PC-3 (cell line): ENCODE results near the gene PCDHA7. TPM values are rescaled to one million over a fixed set of nuclear protein-coding genes. Genes with fewer than 3 reads are reported as not detected.

Source experiments
- ATAC-seq: fragments of 200-7000 bp; cut with Tn5 transposase; 2 replicates; pipeline ENCODE4 v1.9.1; 2020; ENCODE audit warnings: mild to moderate bottlenecking, moderate library complexity
- BruUV-seq: library from RNA; stranded (reverse); fragments of 400-500 nt; replicated peaks from 2 replicates; lab custom pipeline; 2021; lab: Mats Ljungman, UMichigan
- CTCF ChIA-PET: fragments of 300-600 bp; sonication (Branson Sonifier 250); formaldehyde crosslinking; loops from one replicate; lab custom pipeline; 2022; ENCODE audit warnings: antibody characterized with exemption; lab: Charles Lee
- POLR2A ChIA-PET: fragments of 300-600 bp; sonication (Branson Sonifier 250); formaldehyde crosslinking; loops from one replicate; lab custom pipeline; 2022; ENCODE audit warnings: antibody characterized with exemption; ENCODE audit not compliant: unreplicated experiment; lab: Charles Lee
- DNase-seq: peaks from one replicate; pipeline ENCODE4 v3.0.0-alpha.2; 2015
- H2AFZ ChIP-seq: fragments of 300-600 bp; sonication (generic); 2 replicates; pipeline ENCODE4 v1.6.0; 2016; ENCODE audit warnings: antibody characterized with exemption, low read length
- H3F3A ChIP-seq: fragments of 300-600 bp; sonication (generic); one replicate; pipeline ENCODE4 v1.6.0; 2017; ENCODE audit warnings: antibody characterized with exemption, low read length, control low read depth, mild to moderate bottlenecking; ENCODE audit not compliant: unreplicated experiment
- H3K27ac ChIP-seq: fragments of 300-600 bp; sonication (generic); 2 replicates; pipeline ENCODE4 v1.5.1; 2016; ENCODE audit warnings: mild to moderate bottlenecking, low read length
- H3K27me3 ChIP-seq: fragments of 300-600 bp; sonication (generic); 2 replicates; pipeline ENCODE4 v1.6.1; 2016; ENCODE audit warnings: low read length, mixed read lengths
- H3K36me3 ChIP-seq: fragments of 300-600 bp; sonication (generic); 2 replicates; pipeline ENCODE4 v1.6.1; 2016; ENCODE audit warnings: low read depth, mixed run types, low read length, mixed read lengths
- H3K4me1 ChIP-seq: fragments of 300-600 bp; sonication (generic); 2 replicates; pipeline ENCODE4 v1.5.1; 2016; ENCODE audit warnings: low read length; ENCODE audit not compliant: insufficient read depth
- H3K4me2 ChIP-seq: fragments of 300-600 bp; sonication (generic); 2 replicates; pipeline ENCODE4 v1.6.0; 2016; ENCODE audit warnings: low read length
- H3K4me3 ChIP-seq: fragments of 300-600 bp; sonication (generic); 2 replicates; pipeline ENCODE4 v1.5.1; 2016; ENCODE audit warnings: mild to moderate bottlenecking, low read length, mixed read lengths
- H3K79me2 ChIP-seq: fragments of 300-600 bp; sonication (generic); 2 replicates; pipeline ENCODE4 v1.6.1; 2017; ENCODE audit warnings: low read length, mixed read lengths
- H3K9ac ChIP-seq: fragments of 300-600 bp; sonication (generic); 2 replicates; pipeline ENCODE4 v1.6.0; 2016; ENCODE audit warnings: mild to moderate bottlenecking, low read length
- H3K9me2 ChIP-seq: fragments of 300-600 bp; sonication (generic); replicated peaks from 2 replicates; pipeline ENCODE4 v1.6.1; 2016; ENCODE audit warnings: mixed run types, low read length, mixed read lengths
- H3K9me3 ChIP-seq: fragments of 300-600 bp; sonication (generic); 2 replicates; pipeline ENCODE4 v1.6.1; 2016; ENCODE audit warnings: low read length, mixed read lengths
- H4K20me1 ChIP-seq: fragments of 300-600 bp; sonication (generic); 2 replicates; pipeline ENCODE4 v1.6.1; 2016; ENCODE audit warnings: low read length, mixed read lengths
- CTCF ChIP-seq: fragments of 300-600 bp; sonication (generic); conservative IDR thresholded peaks from 2 replicates; pipeline ENCODE4 v1.5.1; 2017; ENCODE audit warnings: antibody characterized with exemption, low read depth, mild to moderate bottlenecking, low read length
- EZH2 ChIP-seq: fragments of 300-600 bp; sonication (generic); IDR thresholded peaks from one replicate; pipeline ENCODE4 v1.6.1; 2017; ENCODE audit warnings: antibody characterized with exemption, mild to moderate bottlenecking, low read length; ENCODE audit not compliant: unreplicated experiment
- EZH2phosphoT487 ChIP-seq: fragments of 300-600 bp; sonication (generic); IDR thresholded peaks from 2 replicates; pipeline ENCODE4 v1.6.1; 2018; ENCODE audit warnings: mild to moderate bottlenecking, antibody characterized with exemption, low read length, borderline replicate concordance
- intact Hi-C: fragments of 100-400 bp; cut with micrococcal nuclease; formaldehyde crosslinking; loops from 2 replicates; pipeline ENCODE4 v1.9.0; 2023
- total RNA-seq: library from RNA; depleted of rRNA; stranded (reverse); fragments of >200 nt; gene quantifications from 2 replicates; pipeline ENCODE4 v1.2.3, GENCODE V29; 2014

PCDHA7 gene
- total RNA-seq, 1 experiment from 2014 or later = 0.26 TPM

- ATAC-seq = no peak
- TF ChIP-seq EZH2phosphoT487 (no peak), CTCF (no peak; the same call in 1 of the 2 replicates), EZH2 (no peak)
- CTCF ChIA-PET = no interaction called here
These were observed 35.5 kb downstream of the PCDHA7 start for GRCh38 chr5:140869555-140869886.

GRCh38 chr5:140870221-140871201, 36.4 kb downstream of the PCDHA7 start:
- no peaks in the 10 kb centered on the region for H4K20me1 ChIP-seq
- H3K36me3 ChIP-seq = no peaks in the 10 kb centered on the region; the same call in 1 of the 2 replicates
- no peak overlapping the region for H3K4me3 ChIP-seq
- peaks cover 14% of the 10 kb centered on the region for H3K4me1 ChIP-seq
- H3K4me2 ChIP-seq = no peak overlapping the region
- no TSS peak for BruUV-seq
- CTCF ChIA-PET = no interaction called here
- intact Hi-C loops = no loop called here
- H3K27me3 ChIP-seq = no peaks in the 10 kb centered on the region
- no peak overlapping the region for H3K9ac ChIP-seq
- POLR2A ChIA-PET = no interaction called here
- no peaks in the 10 kb centered on the region for H3K9me3 ChIP-seq
- H3K9me2 ChIP-seq = no peaks in the 10 kb centered on the region
- H3F3A ChIP-seq = no peaks in the 10 kb centered on the region
- no peak overlapping the region for H2AFZ ChIP-seq
- DNase-seq = no peak
- H3K27ac ChIP-seq = no peak overlapping the region
- no peak for TF ChIP-seq EZH2
- no peak for ATAC-seq
- H3K79me2 ChIP-seq = 0 out of 2 replicates have a peak, but pooled peaks cover 9% of the 10 kb centered on the region

More at GRCh38 chr5:140869555-140869886, 35.5 kb downstream of the PCDHA7 start:
- Histone ChIP-seq H3K27me3 (no peaks in the 10 kb centered on the region), H4K20me1 (no peaks in the 10 kb centered on the region), H3K4me3 (no peak overlapping the region), H2AFZ (no peak overlapping the region), H3K36me3 (no peaks in the 10 kb centered on the region; the same call in 1 of the 2 replicates), H3K27ac (no peak overlapping the region), H3K9ac (no peak overlapping the region), H3K9me2 (no peaks in the 10 kb centered on the region), H3K9me3 (no peaks in the 10 kb centered on the region), H3K4me2 (no peak overlapping the region), H3K4me1 (peaks cover 10% of the 10 kb centered on the region; the same call in 1 of the 2 replicates), H3F3A (no peaks in the 10 kb centered on the region), H3K79me2 (0 out of 2 replicates have a peak, but pooled peaks cover 5% of the 10 kb centered on the region)
- no peak for DNase-seq
- POLR2A ChIA-PET = no interaction called here
- BruUV-seq = no TSS peak
- intact Hi-C loops = no loop called here
